ENCODE results near the gene MARCHF9. TPM values are rescaled to one million over a fixed set of nuclear protein-coding genes. Genes with fewer than 3 reads are reported as not detected.
"Not testable (repeated sequence)": the region's sequence is repeated elsewhere in the genome, so short reads cannot be mapped to it uniquely, and the experiment has no call there.

MARCHF9 gene
- total RNA-seq, 2 donors from 2014 or later = 12.2 to 13.1 TPM

- intact Hi-C loops (cut with DNase I, micrococcal nuclease) = no loop called here
- no peak for ATAC-seq
- no peak for DNase-seq
These were observed 9.2 kb downstream of the MARCHF9 start for GRCh38 chr12:57763881-57764661.

GRCh38 chr12:57764662-57765002 is 9.7 kb downstream of the MARCHF9 start:
- DNase-seq = peak in 1 of 2 donors; percentile 46
- intact Hi-C loops (cut with DNase I, micrococcal nuclease) = no loop called here
- ATAC-seq = peak; percentile 68

- intact Hi-C loops (cut with DNase I, micrococcal nuclease) = no loop called here
- ATAC-seq = peak; percentile 64
- peak in 1 of 2 donors; percentile 72 for DNase-seq
These were observed 10.2 kb downstream of the MARCHF9 start for GRCh38 chr12:57765003-57765697.

GRCh38 chr12:57765698-57766463 is 11.0 kb downstream of the MARCHF9 start:
- intact Hi-C loops (cut with DNase I, micrococcal nuclease) = no loop called here
- ATAC-seq (peak; percentile 45), DNase-seq (peak in 1 of 2 donors; percentile 41)

GRCh38 chr12:57766464-57767304 is 11.8 kb downstream of the MARCHF9 start, which contains the start of gene CYP27B1:
TSS of gene CYP27B1 (minus strand) at chr12:57767078. CDS start at chr12:57767041, 37 bp downstream.
- intact Hi-C loops (cut with DNase I, micrococcal nuclease) = no loop called here
- peak in 1 of 2 donors; percentile 25 for DNase-seq
- peak; percentile 30 for ATAC-seq

- intact Hi-C loops (cut with DNase I, micrococcal nuclease) = no loop called here
- ATAC-seq (no peak), DNase-seq (no peak)
These were observed 12.4 kb downstream of the MARCHF9 start for GRCh38 chr12:57767305-57767698.

GRCh38 chr12:57767876-57768275 is 13.0 kb downstream of the MARCHF9 start:
- no peak for ATAC-seq
- intact Hi-C loops (cut with DNase I, micrococcal nuclease) = no loop called here

GRCh38 chr12:57769594-57769993 is 14.7 kb downstream of the MARCHF9 start:
- intact Hi-C loops (cut with DNase I, micrococcal nuclease) = no loop called here
- ATAC-seq (no peak), DNase-seq (no peak)

More at GRCh38 chr12:57767876-57768275, 13.0 kb downstream of the MARCHF9 start:
- no peak for DNase-seq

GRCh38 chr12:57770734-57771133 is 15.8 kb downstream of the MARCHF9 start:
- DNase-seq (no peak), ATAC-seq (no peak)
- intact Hi-C loops (cut with DNase I, micrococcal nuclease) = no loop called here

- DNase-seq = peak; percentile 91
- ATAC-seq = peak; percentile 60
These were observed 16.5 kb downstream of the MARCHF9 start for GRCh38 chr12:57771236-57771872.

GRCh38 chr12:57771873-57772428 is 17.0 kb downstream of the MARCHF9 start, which contains the start of gene METTL1:
TSS of gene METTL1 (minus strand) at chr12:57772105. CDS start at chr12:57772083, 22 bp downstream.
- peak; percentile 94 to 96 for DNase-seq
- ATAC-seq = peak; percentile 94
- intact Hi-C loops (cut with DNase I, micrococcal nuclease) = no loop called here

More at GRCh38 chr12:57771236-57771872, 16.5 kb downstream of the MARCHF9 start:
- intact Hi-C loops (cut with DNase I, micrococcal nuclease) = no loop called here

GRCh38 chr12:57772429-57773322 is 17.8 kb downstream of the MARCHF9 start, which contains the start of gene EEF1AKMT3:
TSS of gene EEF1AKMT3 (plus strand) at chr12:57772614. CDS start at chr12:57772725, 111 bp downstream.
- peak; percentile 76 for ATAC-seq
- peak; percentile 77 to 80 for DNase-seq
- intact Hi-C loops (cut with DNase I, micrococcal nuclease) = no loop called here

GRCh38 chr12:57774634-57775033 is 19.7 kb downstream of the MARCHF9 start:
- DNase-seq; ATAC-seq; intact Hi-C loops (cut with DNase I, micrococcal nuclease): not testable (repeated sequence)

GRCh38 chr12:57775044-57775443 is 20.1 kb downstream of the MARCHF9 start:
- DNase-seq (no peak), ATAC-seq (no peak)
- intact Hi-C loops (cut with DNase I, micrococcal nuclease) = no loop called here

GRCh38 chr12:57775563-57776246 is 20.8 kb downstream of the MARCHF9 start:
- no peak for DNase-seq
- intact Hi-C loops (cut with DNase I, micrococcal nuclease) = no loop called here
- ATAC-seq = no peak

GRCh38 chr12:57776247-57776587 is 21.3 kb downstream of the MARCHF9 start:
- no peak for DNase-seq
- intact Hi-C loops (cut with DNase I, micrococcal nuclease) = no loop called here
- no peak for ATAC-seq

Measured in left colon (tissue), 2 donors.